GM23338 (cell line): Measurements from ENCODE around the gene PALLD.

Experiments used
- CREB1 ChIP-seq: fragments of 250-450 bp; sonication (Bioruptor Pico); IDR thresholded peaks from 2 replicates; pipeline ENCODE4 v1.5.0; 2020; ENCODE audit warnings: low read depth, mild to moderate bottlenecking, moderate library complexity
- CTCF ChIP-seq, 2 experiments: fragments of 200-600 bp in 1 of 2; sonication (generic) in 1 of 2; conservative IDR thresholded peaks; 2 replicates each; pipeline versions ENCODE4 v1.5.1 to v1.6.1; 2016 to 2017; ENCODE audit warnings: antibody characterized with exemption in 2 of 2, low read depth in 2 of 2, mild to moderate bottlenecking in 2 of 2, moderate library complexity in 1 of 2
- ETS1 ChIP-seq: IDR thresholded peaks from 2 replicates; pipeline ENCODE4 v1.6.1; 2016; ENCODE audit warnings: antibody characterized with exemption
- EZH2 ChIP-seq: fragments of 200-600 bp; sonication (generic); IDR thresholded peaks from one replicate; pipeline ENCODE4 v1.8.0; 2017; ENCODE audit warnings: antibody characterized with exemption, mild to moderate bottlenecking, low read depth; ENCODE audit not compliant: unreplicated experiment
- EZH2phosphoT487 ChIP-seq: fragments of 200-600 bp; sonication (generic); IDR thresholded peaks from one replicate; pipeline ENCODE4 v1.8.1; 2018; ENCODE audit warnings: antibody characterized with exemption; ENCODE audit not compliant: unreplicated experiment
- JUNB ChIP-seq: IDR thresholded peaks from one replicate; pipeline ENCODE4 v1.6.1; 2016; ENCODE audit warnings: antibody characterized with exemption; ENCODE audit not compliant: unreplicated experiment
- POLR2AphosphoS5 ChIP-seq: IDR thresholded peaks from 2 replicates; pipeline ENCODE4 v1.6.1; 2016; ENCODE audit warnings: antibody characterized with exemption, low read depth
- REST ChIP-seq: IDR thresholded peaks from one replicate; pipeline ENCODE4 v1.6.1; 2018; ENCODE audit warnings: antibody characterized with exemption; ENCODE audit not compliant: unreplicated experiment
- STAT1 ChIP-seq: IDR thresholded peaks from one replicate; pipeline ENCODE4 v1.6.1; 2016; ENCODE audit warnings: antibody characterized with exemption; ENCODE audit not compliant: unreplicated experiment
- ZNF114 ChIP-seq: fragments of 250-450 bp; sonication (Bioruptor Pico); IDR thresholded peaks from 2 replicates; pipeline ENCODE4 v1.5.0; 2020; ENCODE audit warnings: mild to moderate bottlenecking, moderate library complexity
- ZNF331 ChIP-seq: fragments of 250-450 bp; sonication (Bioruptor Pico); IDR thresholded peaks from 2 replicates; pipeline ENCODE4 v1.5.0; 2020; ENCODE audit warnings: low read depth, mild to moderate bottlenecking, moderate library complexity
- ZNF462 ChIP-seq: fragments of 250-450 bp; sonication (Bioruptor Pico); IDR thresholded peaks from 2 replicates; pipeline ENCODE4 v1.5.0; 2020; ENCODE audit warnings: mild to moderate bottlenecking, moderate library complexity

- TF ChIP-seq CTCF (conservative IDR thresholded peaks at IDR 0.05; ENCODE audit: low read depth in 2 of 2) (no peak), ZNF462 (CRISPR knock-in tag) (no peak), POLR2AphosphoS5 (no peak), EZH2 (no peak), JUNB (no peak), EZH2phosphoT487 (no peak), STAT1 (no peak), CREB1 (no peak), REST (no peak), ETS1 (no peak), ZNF114 (no peak), ZNF331 (CRISPR knock-in tag) (no peak)
These were observed 7.0 kb downstream of the PALLD start for GRCh38 chr4:168503652-168504362.
